NCI-H345 treated with DMSO at 0.1 percent for 48 hours (cell line): ENCODE measurements around the gene UQCRC1.

Experiments used
- DNase-seq: peaks from one replicate; lab custom pipeline; 2025; ENCODE audit not compliant: unreplicated experiment; lab: John Stamatoyannopoulos, UW

Gene UQCRC1

DNA sequence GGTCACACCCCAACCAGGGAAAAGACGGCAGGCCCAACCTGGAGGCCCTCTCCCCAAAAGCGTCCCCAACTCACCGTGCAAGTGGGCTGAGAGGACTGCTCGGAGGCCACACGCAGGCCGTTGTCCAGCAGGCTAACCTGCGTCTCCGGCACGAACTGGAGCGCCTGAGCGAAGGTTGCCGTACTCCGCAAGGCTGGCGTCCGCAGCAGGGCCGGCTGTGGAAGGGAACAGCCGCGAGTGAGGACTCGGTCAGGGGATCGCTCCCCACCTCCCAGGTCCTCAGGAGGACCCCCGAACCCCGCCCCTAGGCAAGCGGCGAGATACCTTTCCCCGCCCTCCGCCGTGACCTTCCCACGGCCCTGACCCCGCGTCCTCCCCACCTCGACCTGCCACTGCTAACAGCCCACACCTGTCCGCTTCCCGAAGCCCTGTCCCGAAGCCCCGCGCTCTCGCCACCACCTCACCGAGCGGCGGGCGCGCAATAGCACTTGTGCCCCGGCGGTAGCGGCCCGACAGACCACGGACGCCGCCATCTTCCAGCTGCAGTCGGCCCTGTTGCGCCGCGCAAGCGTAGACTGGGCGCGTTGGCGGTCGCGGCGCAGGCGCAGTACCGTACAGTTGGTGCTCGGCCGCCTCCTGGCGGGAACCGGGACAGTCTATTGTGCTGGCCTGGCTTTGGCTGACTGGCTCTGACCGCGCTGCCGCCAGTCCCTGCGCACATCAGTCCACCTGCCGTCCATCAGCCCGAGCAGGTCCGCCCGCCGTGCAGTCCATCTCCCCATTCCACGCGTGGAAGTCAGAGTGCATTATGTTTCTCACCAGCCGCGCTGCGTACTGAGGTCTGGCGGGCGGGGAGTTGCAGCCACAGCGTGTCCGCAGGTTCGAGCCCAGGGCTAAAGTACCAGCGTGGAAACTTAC lies at the start of gene UQCRC1:
Gene UQCRC1, minus strand, starts transcription at position 559 of the 918 bp plus-strand sequence. Its CDS starts 26 bp downstream, at position 533.
- peak; percentile 78 for DNase-seq

DNA sequence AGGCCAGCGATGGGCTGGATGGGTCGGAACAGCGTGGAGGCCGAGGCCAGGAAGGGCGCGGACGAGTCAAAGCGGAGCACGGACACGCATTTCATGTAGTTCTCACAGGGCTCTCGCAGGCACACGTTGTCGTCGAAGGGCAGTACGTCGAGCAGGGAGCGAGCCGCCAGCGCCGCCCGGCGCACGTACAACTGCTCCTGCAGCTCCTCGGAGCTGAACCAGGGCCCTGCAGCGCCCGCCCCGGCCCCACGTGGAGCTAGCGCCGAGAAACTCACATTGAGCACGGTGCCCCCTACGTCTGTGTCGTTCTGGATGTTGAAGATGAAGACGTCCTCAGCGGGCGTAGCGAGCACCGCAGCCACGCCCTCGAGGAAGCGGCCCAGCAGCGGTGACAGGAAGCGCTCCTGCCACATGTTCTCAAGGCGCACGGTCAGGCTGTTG lies 47.4 kb upstream of the UQCRC1 start:
- no peak for DNase-seq

DNA sequence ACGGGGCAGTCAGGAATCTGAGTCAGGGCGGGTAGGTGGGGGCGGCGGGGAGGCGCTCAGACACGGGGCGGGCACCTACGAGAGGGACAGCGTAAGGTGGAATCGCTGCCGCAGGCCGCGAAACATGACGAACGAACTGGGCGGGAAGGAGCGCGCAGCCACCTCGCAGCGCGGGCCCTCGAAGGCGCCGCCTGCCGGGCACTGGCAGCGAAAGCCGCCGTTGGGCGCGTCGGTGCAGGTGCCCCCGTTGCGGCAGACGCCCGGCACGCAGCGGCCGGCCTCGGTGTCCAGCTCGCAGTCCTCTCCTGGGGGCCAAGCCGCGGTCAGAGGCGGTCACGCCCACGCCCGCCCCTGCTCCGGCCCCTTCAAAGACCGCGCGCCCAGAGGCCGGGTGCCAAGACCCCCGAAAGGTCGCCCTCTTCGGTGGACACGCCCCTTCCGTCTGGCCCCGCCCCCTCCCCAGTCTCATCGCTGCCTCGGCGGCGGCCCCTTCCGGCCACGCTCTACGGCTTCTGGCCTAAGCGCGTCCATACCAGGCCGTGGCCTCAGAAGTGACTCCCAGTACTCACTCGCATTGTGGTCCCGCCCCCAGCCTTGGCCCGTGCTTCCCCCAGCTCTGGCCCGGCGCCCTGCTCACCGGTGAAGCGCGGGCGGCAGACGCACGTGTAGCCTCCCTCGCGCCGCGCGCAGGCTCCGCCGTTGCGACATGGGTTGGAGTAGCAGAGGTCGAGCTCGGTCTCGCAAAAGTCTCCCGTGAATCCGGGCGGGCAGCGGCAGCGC lies 46.8 kb upstream of the UQCRC1 start:
- DNase-seq: no peak

DNA sequence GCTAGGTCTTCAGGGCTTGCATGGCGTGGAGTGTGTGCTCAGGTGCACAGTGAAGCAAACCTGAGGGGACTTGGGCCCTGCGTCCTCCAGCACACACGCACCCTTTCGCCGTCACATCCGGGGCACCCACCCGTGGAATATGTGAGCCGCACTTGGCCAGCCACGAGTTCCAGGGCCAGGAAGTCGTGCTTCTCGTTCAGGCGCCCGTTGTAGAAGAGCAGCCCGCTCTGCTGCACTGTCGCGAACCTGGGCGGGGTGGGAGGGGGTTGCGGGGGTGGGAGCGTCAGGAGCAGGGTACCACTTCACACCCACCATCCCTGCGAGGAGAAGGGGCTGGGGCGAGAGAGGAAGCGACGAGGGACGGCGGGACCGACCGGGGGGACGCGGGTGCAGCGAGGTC lies 46.2 kb upstream of the UQCRC1 start:
- no peak for DNase-seq

DNA sequence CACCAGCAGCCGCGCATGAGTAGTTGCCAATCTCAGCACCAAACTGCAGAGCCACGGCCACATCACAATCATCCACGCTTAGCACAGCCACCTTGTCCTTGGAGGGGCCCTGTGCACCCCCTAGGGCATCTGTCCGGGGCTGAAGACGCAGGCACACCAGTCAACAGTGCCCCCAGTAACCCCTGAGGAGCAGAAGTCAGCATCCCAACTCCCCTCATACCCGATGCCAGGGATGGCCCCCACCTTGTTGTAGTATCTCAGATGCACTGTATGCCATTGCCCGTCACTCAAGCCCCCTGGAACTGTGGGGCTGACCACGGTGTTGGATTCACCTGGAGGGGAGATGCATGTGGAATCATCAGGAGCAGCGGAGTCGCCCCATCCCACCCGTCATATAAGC lies 45.6 kb upstream of the UQCRC1 start:
- DNase-seq: no peak

DNA sequence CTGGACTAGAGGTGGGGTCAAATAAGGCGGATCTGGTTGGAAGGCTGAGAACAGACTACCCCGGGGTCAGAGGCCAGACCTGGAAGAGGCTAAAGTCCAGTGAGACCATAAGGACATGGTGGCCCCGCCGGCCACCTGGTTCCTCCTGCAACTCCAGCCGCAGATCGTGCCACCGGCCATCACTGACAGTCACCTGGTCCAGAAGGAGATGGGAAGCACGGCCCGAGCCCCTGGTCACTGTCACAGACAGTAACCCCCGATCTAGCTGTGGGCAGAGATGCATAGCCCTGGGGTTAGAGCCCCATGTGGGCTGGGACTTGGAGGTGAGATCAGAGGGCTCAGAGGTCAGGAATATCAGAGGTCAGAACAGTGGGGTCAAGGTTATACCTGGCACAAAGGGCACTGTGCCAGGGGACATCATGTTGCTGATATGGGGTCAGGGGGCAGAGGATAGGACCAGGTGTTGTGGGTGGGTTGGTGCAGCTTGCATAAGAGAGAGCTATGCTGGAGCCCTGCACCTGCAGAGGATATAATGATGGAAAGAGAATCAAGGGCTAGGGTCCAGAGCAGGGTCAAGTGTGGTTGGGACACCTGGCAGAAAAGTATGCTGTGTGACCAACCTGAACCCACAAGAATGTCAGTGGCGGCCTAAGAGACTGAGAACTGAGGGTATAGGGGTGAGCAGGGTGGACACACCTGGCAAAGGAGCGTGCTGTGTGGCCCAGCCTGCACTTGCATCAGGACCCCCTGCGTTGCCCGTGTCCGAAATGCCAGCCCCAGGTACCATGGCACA lies 43.7 kb upstream of the UQCRC1 start:
- no peak for DNase-seq

DNA sequence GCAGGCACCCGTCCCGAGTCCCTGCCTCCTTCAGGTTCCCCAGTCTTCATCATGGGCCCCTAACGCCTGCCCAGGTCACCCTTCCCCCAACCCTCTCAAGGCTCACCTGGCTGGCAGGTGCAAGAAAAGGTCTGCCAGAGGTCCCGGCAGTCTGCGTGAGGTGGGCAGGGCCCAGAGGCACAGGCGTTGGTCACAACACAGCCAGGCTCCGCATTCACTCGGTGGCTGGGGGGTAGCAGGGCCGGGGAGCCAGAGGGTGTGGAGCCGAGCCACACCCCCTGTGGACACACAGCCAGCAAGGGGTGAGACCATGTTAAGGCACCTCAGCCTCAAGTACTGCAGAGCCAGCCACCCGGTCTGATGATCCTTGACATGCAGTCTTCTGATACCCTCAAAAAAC lies 42.3 kb upstream of the UQCRC1 start:
- no peak for DNase-seq

DNA sequence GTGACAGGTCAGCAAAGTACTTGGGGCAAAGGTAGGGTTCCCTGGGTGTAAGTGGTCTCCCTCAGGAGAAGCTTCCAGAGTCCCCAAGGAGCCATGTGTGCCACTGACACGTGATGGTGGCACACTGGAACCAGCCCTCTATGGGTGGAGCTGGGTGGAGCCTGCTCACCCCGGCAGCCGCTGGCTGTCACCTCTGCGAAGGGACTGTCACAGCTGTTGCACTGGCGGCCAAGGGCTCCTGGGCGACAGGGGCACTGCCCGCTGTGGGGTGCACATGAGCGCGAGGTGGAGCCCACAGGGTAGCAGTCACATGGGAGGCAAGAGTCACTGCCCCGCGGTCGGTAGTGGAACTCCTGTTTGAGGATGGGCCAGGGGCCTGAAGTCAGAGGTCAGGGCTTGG lies 41.3 kb upstream of the UQCRC1 start:
- DNase-seq: no peak

DNA sequence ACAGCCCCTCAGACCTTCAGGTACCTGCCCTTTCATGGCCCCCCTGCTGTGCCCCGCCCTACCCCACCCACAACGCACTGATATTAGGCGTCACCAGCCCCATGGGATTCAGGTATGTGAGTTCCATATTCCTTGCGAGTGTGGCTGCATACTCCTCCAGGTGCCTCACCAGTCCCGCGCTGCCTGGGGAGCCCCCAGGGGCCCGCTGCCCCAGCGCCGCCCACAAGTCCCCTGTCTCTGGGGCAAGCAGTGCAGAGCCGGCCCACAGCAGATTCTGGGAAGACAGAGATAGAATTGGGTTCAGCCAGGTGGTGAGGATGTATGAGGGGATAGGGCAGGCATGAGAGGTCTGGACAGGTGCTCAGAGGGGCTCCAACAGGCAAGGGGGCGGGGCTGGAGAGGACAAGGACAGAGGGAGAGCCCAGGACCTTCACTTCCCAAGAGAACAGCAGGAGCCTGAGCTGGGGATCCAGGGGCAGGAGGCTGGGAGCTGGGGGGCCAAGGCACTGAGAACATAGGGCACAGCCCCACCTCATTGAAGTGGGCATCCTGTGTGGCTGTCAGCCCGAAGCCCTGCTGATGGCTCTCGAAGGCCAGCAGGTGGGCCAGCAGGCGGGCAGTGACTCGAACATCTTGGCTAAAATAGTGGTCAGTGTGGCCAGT lies 38.9 kb upstream of the UQCRC1 start:
- no peak for DNase-seq

DNA sequence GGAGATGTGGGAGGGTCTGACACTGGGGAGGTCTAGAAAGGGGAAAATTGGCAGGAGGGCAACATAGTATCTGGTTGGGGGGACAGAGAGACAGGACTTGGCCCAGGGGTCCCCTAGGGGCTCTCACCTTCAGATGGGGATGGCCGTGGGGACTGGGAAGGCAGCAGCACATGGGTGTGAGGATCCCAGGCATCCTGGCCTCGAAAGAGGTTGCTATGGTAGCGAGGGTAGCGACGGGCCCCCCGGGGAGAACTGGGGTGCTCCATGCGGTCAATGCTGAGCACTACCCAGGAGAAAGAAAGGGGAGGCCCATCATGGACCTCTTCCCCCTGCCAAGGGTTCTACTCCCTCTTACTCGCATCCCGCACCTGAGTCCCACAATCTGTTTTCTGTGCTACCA lies 38.3 kb upstream of the UQCRC1 start:
- DNase-seq: no peak

DNA sequence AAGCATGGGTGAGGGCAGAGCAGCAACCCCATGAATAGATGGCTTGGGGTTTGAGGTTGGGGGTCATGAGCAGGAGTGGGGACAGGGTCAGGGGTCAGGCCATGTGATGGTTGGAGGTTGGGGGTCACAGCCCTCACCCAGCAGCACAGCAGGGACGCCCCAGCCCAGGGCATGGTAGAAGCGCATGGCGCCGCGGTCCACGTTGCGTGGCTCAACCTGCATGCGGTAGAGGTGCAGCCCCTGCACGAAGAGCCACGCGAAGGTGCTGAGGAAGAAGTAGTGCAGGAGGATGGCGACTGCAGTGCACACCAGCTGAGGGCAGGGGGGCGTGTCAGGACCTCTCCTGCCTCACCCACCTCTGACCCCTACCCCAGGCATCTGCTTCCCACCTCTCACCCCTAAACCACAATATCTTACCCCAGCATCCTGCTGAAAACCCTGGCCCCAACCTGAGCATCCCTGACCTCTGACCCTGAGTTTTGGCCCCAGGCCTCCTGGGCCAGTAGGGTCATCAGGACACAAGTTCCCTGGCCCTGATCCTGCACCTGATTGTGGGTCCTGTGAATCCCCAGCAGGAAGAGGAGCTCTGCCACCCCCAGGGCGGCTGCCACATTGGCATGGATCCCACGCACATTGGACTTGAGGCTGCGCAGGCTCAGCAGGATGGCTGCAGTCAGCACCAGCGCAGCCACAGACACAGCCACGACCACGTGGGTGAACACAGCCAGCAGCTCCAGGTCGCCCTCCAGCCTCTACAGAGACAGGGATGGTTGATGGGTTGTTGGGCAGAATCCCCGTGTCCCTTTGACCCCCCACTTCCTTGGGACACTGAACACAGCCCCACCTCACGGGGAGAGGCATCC lies 35.7 kb upstream of the UQCRC1 start:
- no peak for DNase-seq

DNA sequence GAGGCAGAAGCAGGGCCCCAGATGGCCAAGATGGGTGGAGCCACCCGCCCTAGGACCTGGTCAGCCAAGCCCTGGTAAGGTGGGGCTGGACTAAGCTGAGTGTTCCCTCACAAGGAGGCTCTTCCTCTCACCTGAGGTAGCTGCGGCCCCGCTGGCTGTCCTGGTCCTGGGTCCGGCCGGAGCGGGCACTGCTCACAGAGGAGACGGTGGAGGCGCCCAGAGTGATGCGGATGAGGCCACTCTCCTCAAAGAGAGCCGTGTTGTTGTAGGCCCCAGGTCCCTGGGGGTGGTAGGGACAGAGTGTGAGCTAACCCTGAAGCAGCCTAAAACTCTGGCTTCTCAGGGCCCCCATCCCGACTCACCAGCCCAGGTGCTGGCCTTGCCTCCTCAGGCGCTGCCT lies 33.2 kb upstream of the UQCRC1 start:
- no peak for DNase-seq

DNA sequence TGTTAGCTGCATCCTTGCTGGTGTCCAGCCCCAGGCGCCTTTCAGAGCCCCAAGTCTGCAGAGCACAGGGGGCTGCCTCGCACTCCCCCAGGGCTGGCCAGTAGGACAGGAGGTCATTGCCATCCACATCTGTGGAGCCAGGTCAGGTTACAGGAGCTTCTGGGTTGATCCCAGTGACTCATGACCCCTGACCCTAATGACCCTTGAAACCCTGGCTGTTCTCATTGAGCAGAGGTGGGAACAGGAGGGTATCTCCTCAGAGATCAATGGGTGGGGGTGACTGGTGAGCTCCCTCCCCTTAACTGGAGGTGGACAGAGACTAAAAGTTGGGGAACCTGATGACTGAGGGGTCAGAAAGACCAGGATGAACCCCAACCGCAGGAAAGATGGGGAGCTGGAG lies 31.9 kb upstream of the UQCRC1 start:
- DNase-seq: no peak

DNA sequence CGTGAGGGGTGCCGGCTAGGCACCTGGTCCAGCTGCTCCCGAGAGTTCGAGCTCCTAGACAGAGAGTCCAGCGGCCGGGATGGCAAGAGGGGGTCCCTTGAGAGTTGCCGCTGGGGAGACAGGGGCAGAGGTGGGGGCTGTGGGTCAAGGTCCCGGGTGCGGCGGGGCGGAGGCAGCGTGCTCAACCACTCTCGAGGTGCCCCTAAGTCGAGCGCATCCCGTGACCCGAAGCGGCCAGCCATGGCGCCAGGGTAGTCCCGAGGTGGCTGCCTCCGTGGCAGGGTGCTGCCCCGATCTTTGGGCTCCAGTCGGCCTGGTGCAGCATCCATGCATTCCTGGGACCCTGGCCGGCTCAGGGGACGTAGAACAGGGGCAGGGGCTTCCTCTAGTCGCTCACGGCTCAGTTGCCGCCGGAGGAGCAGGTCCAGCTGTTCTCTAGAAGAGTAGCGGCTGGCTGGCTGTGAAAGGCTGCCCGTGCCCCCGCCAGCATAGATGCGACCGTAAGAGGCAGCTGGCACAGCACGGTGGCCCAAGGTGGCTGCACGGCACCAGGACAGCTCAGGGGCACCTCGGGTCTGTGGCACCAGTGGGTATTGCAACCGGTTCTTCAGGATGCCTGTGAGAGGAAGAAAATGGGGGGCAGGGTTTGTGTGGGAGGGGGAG lies 30.6 kb upstream of the UQCRC1 start:
- no peak for DNase-seq

DNA sequence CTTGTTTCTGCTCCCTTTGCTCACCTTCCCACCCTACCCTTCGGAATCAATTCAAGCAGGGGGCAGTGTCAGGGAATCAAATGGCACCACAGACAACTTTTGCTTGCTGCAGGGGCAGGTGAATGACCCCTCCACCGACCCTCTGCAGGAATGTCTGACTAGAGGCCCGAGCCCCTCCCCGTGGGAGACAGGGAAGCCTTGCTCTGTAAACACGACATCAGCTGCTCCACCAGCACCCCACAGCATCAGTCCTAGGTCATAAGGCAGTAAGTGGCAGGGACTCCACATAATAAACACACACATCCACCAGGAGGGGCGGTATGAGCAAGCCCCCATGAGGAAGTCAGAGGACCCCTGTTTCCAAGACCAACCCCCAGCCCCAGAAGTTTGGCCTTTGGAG lies 27.9 kb upstream of the UQCRC1 start:
- DNase-seq: no peak

DNA sequence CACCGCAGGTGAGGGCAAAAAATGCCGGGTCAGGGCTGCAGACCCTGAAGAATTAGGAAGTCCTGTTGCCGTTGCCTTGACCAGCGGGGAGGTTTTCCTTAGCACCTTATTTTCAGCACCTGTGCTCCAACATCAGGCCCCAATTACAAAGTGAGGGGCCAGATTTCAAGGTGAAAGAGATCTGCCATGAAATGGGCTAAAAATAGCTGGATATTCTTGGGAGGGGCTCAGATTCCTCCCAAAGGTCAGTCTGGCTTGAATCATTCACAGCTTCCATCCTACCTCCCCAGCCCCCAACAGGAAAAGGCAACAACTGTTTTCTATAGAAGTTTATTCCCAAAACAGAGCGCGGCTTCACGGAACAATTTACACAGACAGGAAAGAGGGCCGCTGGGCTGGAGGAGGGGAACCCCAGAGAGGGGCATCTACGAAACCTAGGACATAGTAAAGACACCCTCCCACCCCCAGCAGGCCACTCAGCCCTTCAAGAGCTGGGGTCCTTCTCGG lies 26.8 kb upstream of the UQCRC1 start:
- DNase-seq: no peak

DNA sequence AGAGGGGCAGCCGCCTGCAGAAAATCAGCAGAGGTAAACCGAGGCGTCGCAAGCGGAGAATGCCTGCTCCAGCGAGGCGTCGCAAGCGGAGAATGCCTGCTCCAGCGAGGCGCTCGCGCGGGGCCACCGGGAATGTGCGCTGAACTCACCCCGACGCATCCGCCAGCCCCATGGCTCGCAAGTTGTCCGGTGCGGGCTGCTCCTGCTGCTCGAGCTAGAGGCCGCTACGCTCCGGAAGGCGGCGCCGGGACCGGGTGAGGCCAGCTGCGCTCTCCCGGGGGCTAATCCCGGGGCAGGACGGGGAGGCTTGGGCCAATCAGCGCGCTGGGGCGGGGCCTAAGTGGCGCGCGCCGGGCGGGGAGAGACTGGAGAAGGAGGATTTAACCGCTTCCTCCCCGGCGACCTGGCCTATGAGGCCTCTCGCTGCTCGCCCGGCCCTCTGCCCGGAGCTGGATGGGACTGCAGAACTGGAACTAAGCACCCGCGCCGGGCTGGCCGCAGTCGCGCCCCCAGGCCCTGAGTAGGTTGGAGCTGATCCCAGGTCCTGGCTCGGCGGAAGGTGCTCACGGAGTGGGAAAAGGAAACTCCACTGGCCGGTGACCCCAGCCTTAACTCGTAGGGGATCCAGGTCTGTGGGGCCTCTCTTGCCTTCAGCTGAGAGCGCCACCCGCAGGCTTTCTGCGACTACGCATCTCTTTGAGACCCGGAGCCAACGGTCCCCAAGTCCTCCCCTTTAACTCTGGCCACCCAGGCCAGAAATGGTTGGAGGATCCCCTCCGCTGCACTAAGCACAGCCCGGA lies 26.0 kb upstream of the UQCRC1 start, which contains the start of gene SLC26A6:
Gene SLC26A6, minus strand, starts transcription at position 240 of the 800 bp plus-strand sequence. Its CDS starts 68 bp downstream, at position 172.
- peak; percentile 39 for DNase-seq

DNA sequence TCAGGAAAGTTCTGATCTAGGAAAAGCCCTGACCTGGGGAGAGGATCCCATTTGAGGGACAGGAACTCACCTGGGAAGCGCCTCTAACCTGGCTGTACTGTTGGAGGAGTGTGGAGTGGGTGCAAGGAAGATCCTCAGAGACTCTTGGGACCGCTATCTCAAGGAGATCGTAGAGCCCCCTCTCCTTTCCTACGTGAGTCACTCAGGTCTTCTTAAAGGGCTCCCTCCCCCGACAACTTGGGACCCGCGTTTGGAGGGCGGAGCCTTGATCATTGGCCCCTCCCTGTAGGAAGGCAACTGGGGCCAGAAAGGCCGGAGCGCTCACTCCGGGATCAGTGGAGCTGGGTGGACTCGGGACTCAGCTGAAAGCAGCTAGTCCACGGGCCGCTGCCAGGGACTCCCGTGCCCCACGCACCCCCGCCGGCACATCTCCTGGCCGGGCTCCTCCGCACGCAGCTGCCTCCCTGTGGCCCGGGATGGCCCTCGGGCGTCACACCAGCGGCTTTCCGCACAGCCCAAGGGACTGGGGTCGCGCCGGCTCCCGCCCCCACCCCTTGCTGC lies 25.3 kb upstream of the UQCRC1 start:
- peak; percentile 3 for DNase-seq
